ENCODE data around the gene WNT5A.

The WNT5A gene

DNA sequence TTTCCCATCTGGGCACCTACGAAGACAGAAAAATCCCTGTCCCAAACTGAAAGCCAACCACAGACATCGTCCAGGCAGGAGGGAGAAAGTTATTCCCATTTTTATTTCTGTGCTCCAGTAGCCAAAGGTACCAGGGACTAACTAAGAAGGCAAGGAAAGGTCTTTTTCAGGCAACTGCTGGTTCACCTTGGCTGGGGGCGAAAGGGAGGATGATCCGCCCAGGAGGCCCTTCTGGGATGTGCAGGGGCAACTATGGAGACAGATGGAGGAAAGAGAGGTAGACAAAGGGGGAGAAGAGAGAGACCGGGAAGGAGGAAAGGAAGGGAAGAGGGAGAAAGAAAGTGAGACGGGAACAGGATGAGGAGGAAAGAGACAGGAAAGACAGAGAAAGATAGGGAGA lies 13.3 kb downstream of the WNT5A start:
- no peak for DNase-seq (ENCODE audit: low read depth)
- TF ChIP-seq CTCF (conservative IDR thresholded peaks at IDR 0.05; ENCODE audit: low read depth, low read length): no peak
- no peak overlapping the region for H3K4me3 ChIP-seq (ENCODE audit: low read depth, low read length)

GRCh38 chr3:55471522-55472280 lies 15.4 kb downstream of the WNT5A start:
- no peak for DNase-seq (ENCODE audit: low read depth)

GRCh38 chr3:55471084-55471483 lies 16.0 kb downstream of the WNT5A start:
- no peak for DNase-seq (ENCODE audit: low read depth)
- no peak overlapping the region for H3K4me3 ChIP-seq (ENCODE audit: low read depth, low read length)
- no peak for TF ChIP-seq CTCF (conservative IDR thresholded peaks at IDR 0.05; ENCODE audit: low read depth, low read length)

More at GRCh38 chr3:55471522-55472280, 15.4 kb downstream of the WNT5A start:
- TF ChIP-seq CTCF (conservative IDR thresholded peaks at IDR 0.05; ENCODE audit: low read depth, low read length): no peak
- no peak overlapping the region for H3K4me3 ChIP-seq (ENCODE audit: low read depth, low read length)

DNA sequence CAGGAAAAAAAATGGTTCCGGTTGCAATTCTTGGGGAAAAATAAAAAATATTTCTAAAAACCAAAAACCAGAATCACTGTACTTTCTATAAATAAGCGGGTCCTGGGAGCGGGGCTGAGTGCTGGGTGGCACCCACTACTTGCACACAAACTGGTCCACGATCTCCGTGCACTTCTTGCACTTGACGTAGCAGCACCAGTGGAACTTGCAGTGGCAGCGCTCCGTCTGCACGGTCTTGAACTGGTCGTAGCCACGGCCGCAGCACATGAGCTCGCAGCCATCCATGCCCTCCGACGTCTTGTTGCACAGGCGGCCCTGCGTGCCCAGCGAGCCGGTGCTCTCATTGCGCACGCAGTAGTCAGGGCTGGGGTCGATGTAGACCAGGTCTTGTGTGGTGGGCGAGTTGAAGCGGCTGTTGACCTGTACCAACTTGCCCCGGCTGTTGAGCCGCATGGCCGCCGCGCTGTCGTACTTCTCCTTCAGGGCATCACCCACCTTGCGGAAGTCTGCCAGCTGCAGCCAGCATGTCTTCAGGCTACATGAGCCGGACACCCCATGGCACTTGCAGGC lies 17.1 kb downstream of the WNT5A start:
- H3K4me3 ChIP-seq (ENCODE audit: low read depth, low read length): no peak overlapping the region
- no peak for DNase-seq (ENCODE audit: low read depth)
- no peak for TF ChIP-seq CTCF (conservative IDR thresholded peaks at IDR 0.05; ENCODE audit: low read depth, low read length)

DNA sequence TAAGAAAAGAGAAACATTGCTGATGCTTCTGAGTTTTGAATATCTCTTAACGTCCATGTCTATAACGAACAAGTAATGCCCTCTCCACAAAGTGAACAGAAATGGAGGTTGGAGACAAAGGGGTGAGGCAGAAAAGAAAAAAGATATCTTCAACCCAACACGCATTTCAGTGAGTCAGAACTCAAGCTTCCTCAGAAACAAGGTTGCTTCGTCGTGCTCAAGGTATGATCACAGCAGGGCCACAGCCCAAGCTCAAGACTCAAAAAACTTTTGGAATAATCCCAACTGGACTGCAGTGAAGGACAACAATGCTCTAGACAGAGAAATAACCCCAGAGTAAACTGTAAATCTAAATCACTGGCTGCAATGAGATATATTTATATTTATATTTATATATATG lies 18.9 kb downstream of the WNT5A start:
- H3K4me3 ChIP-seq (ENCODE audit: low read depth, low read length): no peak overlapping the region
- no peak for TF ChIP-seq CTCF (conservative IDR thresholded peaks at IDR 0.05; ENCODE audit: low read depth, low read length)
- peak; percentile 76 for DNase-seq (ENCODE audit: low read depth)

- DNase-seq (ENCODE audit: low read depth): peak; percentile 72
- TF ChIP-seq CTCF (conservative IDR thresholded peaks at IDR 0.05; ENCODE audit: low read depth, low read length): no peak
- no peak overlapping the region for H3K4me3 ChIP-seq (ENCODE audit: low read depth, low read length)
These were observed 20.0 kb downstream of the WNT5A start for GRCh38 chr3:55467099-55467498.

DNA sequence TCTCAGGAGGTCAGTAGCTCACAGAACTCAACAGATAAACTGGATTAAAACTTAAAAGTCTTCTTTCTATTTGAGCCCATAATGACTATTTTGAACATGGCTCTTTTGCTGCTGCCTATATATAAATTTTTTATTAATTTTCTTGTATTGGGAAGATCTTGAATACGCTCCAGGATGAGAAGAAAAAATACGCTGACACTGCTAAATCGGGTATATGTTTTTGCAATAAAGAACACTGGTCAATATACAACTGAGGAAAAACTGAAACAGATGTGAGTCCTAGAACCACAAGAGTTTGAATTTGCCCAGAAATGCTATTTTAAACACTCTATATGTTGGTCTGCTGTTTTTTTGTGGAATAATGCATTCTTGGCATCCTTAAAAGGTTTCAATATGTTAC lies 20.6 kb downstream of the WNT5A start:
- DNase-seq (ENCODE audit: low read depth): no peak
- TF ChIP-seq CTCF (conservative IDR thresholded peaks at IDR 0.05; ENCODE audit: low read depth, low read length): no peak
- no peak overlapping the region for H3K4me3 ChIP-seq (ENCODE audit: low read depth, low read length)

Measured in choroid plexus epithelial cell (primary cell).